Measurements from ENCODE around the gene CSNK1A1.
"Not testable (repeated sequence)": the region's sequence is repeated elsewhere in the genome, so short reads cannot be mapped to it uniquely, and the experiment has no call there.

CSNK1A1 gene

GRCh38 chr5:149445343-149445738 lies 105.9 kb downstream of the CSNK1A1 start:
- TF ChIP-seq POLR2A (IDR thresholded peaks at IDR 0.05; ENCODE audit: low read depth, low read length): no peak
- FAIRE-seq: no peak
- no peak for DNase-seq (ENCODE audit: insufficient read length, low spot score)

GRCh38 chr5:149444430-149444829 lies 106.8 kb downstream of the CSNK1A1 start:
- FAIRE-seq; DNase-seq (ENCODE audit: insufficient read length, low spot score): not testable (repeated sequence)

- DNase-seq (ENCODE audit: insufficient read length, low spot score) (no peak), FAIRE-seq (no peak)
- TF ChIP-seq POLR2A (IDR thresholded peaks at IDR 0.05; ENCODE audit: low read depth, low read length): no peak
These were observed 108.0 kb downstream of the CSNK1A1 start for GRCh38 chr5:149443210-149443609.

GRCh38 chr5:149442563-149443182 lies 108.6 kb downstream of the CSNK1A1 start:
- FAIRE-seq (no peak), DNase-seq (ENCODE audit: insufficient read length, low spot score) (peak; percentile 61)
- TF ChIP-seq POLR2A (IDR thresholded peaks at IDR 0.05; ENCODE audit: low read depth, low read length): no peak
